PC-3 (cell line): ENCODE measurements around the gene ANKIB1. TPM values are rescaled to one million over a fixed set of nuclear protein-coding genes. Genes with fewer than 3 reads are reported as not detected.
A peak's percentile ranks its signal among the peaks of the same experiment; 100 is the strongest.

ENCODE experiments used
- ATAC-seq: fragments of 200-7000 bp; cut with Tn5 transposase; 2 replicates; pipeline ENCODE4 v1.9.1; 2020; ENCODE audit warnings: mild to moderate bottlenecking, moderate library complexity
- BruUV-seq: library from RNA; stranded (reverse); fragments of 400-500 nt; replicated peaks from 2 replicates; lab custom pipeline; 2021; lab: Mats Ljungman, UMichigan
- CTCF ChIA-PET: fragments of 300-600 bp; sonication (Branson Sonifier 250); formaldehyde crosslinking; loops from one replicate; lab custom pipeline; 2022; ENCODE audit warnings: antibody characterized with exemption; lab: Charles Lee
- POLR2A ChIA-PET: fragments of 300-600 bp; sonication (Branson Sonifier 250); formaldehyde crosslinking; loops from one replicate; lab custom pipeline; 2022; ENCODE audit warnings: antibody characterized with exemption; ENCODE audit not compliant: unreplicated experiment; lab: Charles Lee
- DNase-seq: peaks from one replicate; pipeline ENCODE4 v3.0.0-alpha.2; 2015
- H2AFZ ChIP-seq: fragments of 300-600 bp; sonication (generic); 2 replicates; pipeline ENCODE4 v1.6.0; 2016; ENCODE audit warnings: antibody characterized with exemption, low read length
- H3F3A ChIP-seq: fragments of 300-600 bp; sonication (generic); one replicate; pipeline ENCODE4 v1.6.0; 2017; ENCODE audit warnings: antibody characterized with exemption, low read length, control low read depth, mild to moderate bottlenecking; ENCODE audit not compliant: unreplicated experiment
- H3K27ac ChIP-seq: fragments of 300-600 bp; sonication (generic); 2 replicates; pipeline ENCODE4 v1.5.1; 2016; ENCODE audit warnings: mild to moderate bottlenecking, low read length
- H3K27me3 ChIP-seq: fragments of 300-600 bp; sonication (generic); 2 replicates; pipeline ENCODE4 v1.6.1; 2016; ENCODE audit warnings: low read length, mixed read lengths
- H3K36me3 ChIP-seq: fragments of 300-600 bp; sonication (generic); 2 replicates; pipeline ENCODE4 v1.6.1; 2016; ENCODE audit warnings: low read depth, mixed run types, low read length, mixed read lengths
- H3K4me1 ChIP-seq: fragments of 300-600 bp; sonication (generic); 2 replicates; pipeline ENCODE4 v1.5.1; 2016; ENCODE audit warnings: low read length; ENCODE audit not compliant: insufficient read depth
- H3K4me2 ChIP-seq: fragments of 300-600 bp; sonication (generic); 2 replicates; pipeline ENCODE4 v1.6.0; 2016; ENCODE audit warnings: low read length
- H3K4me3 ChIP-seq: fragments of 300-600 bp; sonication (generic); 2 replicates; pipeline ENCODE4 v1.5.1; 2016; ENCODE audit warnings: mild to moderate bottlenecking, low read length, mixed read lengths
- H3K79me2 ChIP-seq: fragments of 300-600 bp; sonication (generic); 2 replicates; pipeline ENCODE4 v1.6.1; 2017; ENCODE audit warnings: low read length, mixed read lengths
- H3K9ac ChIP-seq: fragments of 300-600 bp; sonication (generic); 2 replicates; pipeline ENCODE4 v1.6.0; 2016; ENCODE audit warnings: mild to moderate bottlenecking, low read length
- H3K9me2 ChIP-seq: fragments of 300-600 bp; sonication (generic); replicated peaks from 2 replicates; pipeline ENCODE4 v1.6.1; 2016; ENCODE audit warnings: mixed run types, low read length, mixed read lengths
- H3K9me3 ChIP-seq: fragments of 300-600 bp; sonication (generic); 2 replicates; pipeline ENCODE4 v1.6.1; 2016; ENCODE audit warnings: low read length, mixed read lengths
- H4K20me1 ChIP-seq: fragments of 300-600 bp; sonication (generic); 2 replicates; pipeline ENCODE4 v1.6.1; 2016; ENCODE audit warnings: low read length, mixed read lengths
- CTCF ChIP-seq: fragments of 300-600 bp; sonication (generic); conservative IDR thresholded peaks from 2 replicates; pipeline ENCODE4 v1.5.1; 2017; ENCODE audit warnings: antibody characterized with exemption, low read depth, mild to moderate bottlenecking, low read length
- EZH2 ChIP-seq: fragments of 300-600 bp; sonication (generic); IDR thresholded peaks from one replicate; pipeline ENCODE4 v1.6.1; 2017; ENCODE audit warnings: antibody characterized with exemption, mild to moderate bottlenecking, low read length; ENCODE audit not compliant: unreplicated experiment
- EZH2phosphoT487 ChIP-seq: fragments of 300-600 bp; sonication (generic); IDR thresholded peaks from 2 replicates; pipeline ENCODE4 v1.6.1; 2018; ENCODE audit warnings: mild to moderate bottlenecking, antibody characterized with exemption, low read length, borderline replicate concordance
- intact Hi-C: fragments of 100-400 bp; cut with micrococcal nuclease; formaldehyde crosslinking; loops from 2 replicates; pipeline ENCODE4 v1.9.0; 2023
- total RNA-seq: library from RNA; depleted of rRNA; stranded (reverse); fragments of >200 nt; gene quantifications from 2 replicates; pipeline ENCODE4 v1.2.3, GENCODE V29; 2014

The ANKIB1 gene
- total RNA-seq, 1 experiment from 2014 or later: 32.1 TPM

GRCh38 chr7:92432299-92432946 is 186.6 kb downstream of the ANKIB1 start:
- CTCF ChIA-PET: no interaction called here
- H3K27ac ChIP-seq: no peak overlapping the region
- peak; percentile 9 for DNase-seq
- no TSS peak for BruUV-seq
- no peak overlapping the region for H2AFZ ChIP-seq
- H3K36me3 ChIP-seq: no peaks in the 10 kb centered on the region
- H3K4me3 ChIP-seq: no peak overlapping the region
- no peaks in the 10 kb centered on the region for H3K27me3 ChIP-seq
- no peak overlapping the region for H3K9ac ChIP-seq
- H4K20me1 ChIP-seq: no peaks in the 10 kb centered on the region
- no peaks in the 10 kb centered on the region for H3K79me2 ChIP-seq
- no peaks in the 10 kb centered on the region for H3K9me2 ChIP-seq
- H3K4me2 ChIP-seq: no peak overlapping the region
- intact Hi-C loops: no loop called here
- TF ChIP-seq EZH2 (no peak), EZH2phosphoT487 (no peak), CTCF (no peak)
- POLR2A ChIA-PET: no interaction called here
- H3K9me3 ChIP-seq: no peaks in the 10 kb centered on the region
- peak; percentile 50 for ATAC-seq
- H3F3A ChIP-seq: no peaks in the 10 kb centered on the region
- no peaks in the 10 kb centered on the region for H3K4me1 ChIP-seq

GRCh38 chr7:92433019-92433418 is 187.2 kb downstream of the ANKIB1 start:
- H3K79me2 ChIP-seq: no peaks in the 10 kb centered on the region
- no peaks in the 10 kb centered on the region for H4K20me1 ChIP-seq
- H3K9me2 ChIP-seq: no peaks in the 10 kb centered on the region
- H3K4me3 ChIP-seq: no peak overlapping the region
- ChIA-PET CTCF (no interaction called here), POLR2A (no interaction called here)
- no peaks in the 10 kb centered on the region for H3K27me3 ChIP-seq
- H3K36me3 ChIP-seq: no peaks in the 10 kb centered on the region
- H3K9ac ChIP-seq: no peak overlapping the region
- H2AFZ ChIP-seq: no peak overlapping the region
- intact Hi-C loops: no loop called here
- H3K4me1 ChIP-seq: no peaks in the 10 kb centered on the region
- no peak for ATAC-seq
- H3K4me2 ChIP-seq: no peak overlapping the region
- no peak overlapping the region for H3K27ac ChIP-seq
- no peak for TF ChIP-seq EZH2
- H3F3A ChIP-seq: no peaks in the 10 kb centered on the region
- H3K9me3 ChIP-seq: no peaks in the 10 kb centered on the region
- DNase-seq: no peak
- BruUV-seq: no TSS peak

- Histone ChIP-seq H3K9me2 (no peaks in the 10 kb centered on the region), H3K27ac (no peak overlapping the region), H3K27me3 (no peaks in the 10 kb centered on the region), H3K9me3 (no peaks in the 10 kb centered on the region), H3K9ac (no peak overlapping the region), H4K20me1 (no peaks in the 10 kb centered on the region), H2AFZ (no peak overlapping the region), H3F3A (no peaks in the 10 kb centered on the region), H3K36me3 (no peaks in the 10 kb centered on the region), H3K4me1 (no peaks in the 10 kb centered on the region), H3K4me2 (no peak overlapping the region), H3K4me3 (no peak overlapping the region), H3K79me2 (no peaks in the 10 kb centered on the region)
- ChIA-PET CTCF (no interaction called here), POLR2A (no interaction called here)
- ATAC-seq: no peak
- DNase-seq: no peak
- TF ChIP-seq CTCF (no peak), EZH2 (no peak), EZH2phosphoT487 (no peak)
- intact Hi-C loops: no loop called here
- no TSS peak for BruUV-seq
Measured at GRCh38 chr7:92435542-92435941, 189.8 kb downstream of the ANKIB1 start.
